ENCODE results near the gene ATXN2L. TPM values are rescaled to one million over a fixed set of nuclear protein-coding genes. Genes with fewer than 3 reads are reported as not detected.
"Not testable (repeated sequence)": the region's sequence is repeated elsewhere in the genome, so short reads cannot be mapped to it uniquely, and the experiment has no call there.

ATXN2L gene
- total RNA-seq, 1 experiment from 2014 or later, result 309 TPM

DNA sequence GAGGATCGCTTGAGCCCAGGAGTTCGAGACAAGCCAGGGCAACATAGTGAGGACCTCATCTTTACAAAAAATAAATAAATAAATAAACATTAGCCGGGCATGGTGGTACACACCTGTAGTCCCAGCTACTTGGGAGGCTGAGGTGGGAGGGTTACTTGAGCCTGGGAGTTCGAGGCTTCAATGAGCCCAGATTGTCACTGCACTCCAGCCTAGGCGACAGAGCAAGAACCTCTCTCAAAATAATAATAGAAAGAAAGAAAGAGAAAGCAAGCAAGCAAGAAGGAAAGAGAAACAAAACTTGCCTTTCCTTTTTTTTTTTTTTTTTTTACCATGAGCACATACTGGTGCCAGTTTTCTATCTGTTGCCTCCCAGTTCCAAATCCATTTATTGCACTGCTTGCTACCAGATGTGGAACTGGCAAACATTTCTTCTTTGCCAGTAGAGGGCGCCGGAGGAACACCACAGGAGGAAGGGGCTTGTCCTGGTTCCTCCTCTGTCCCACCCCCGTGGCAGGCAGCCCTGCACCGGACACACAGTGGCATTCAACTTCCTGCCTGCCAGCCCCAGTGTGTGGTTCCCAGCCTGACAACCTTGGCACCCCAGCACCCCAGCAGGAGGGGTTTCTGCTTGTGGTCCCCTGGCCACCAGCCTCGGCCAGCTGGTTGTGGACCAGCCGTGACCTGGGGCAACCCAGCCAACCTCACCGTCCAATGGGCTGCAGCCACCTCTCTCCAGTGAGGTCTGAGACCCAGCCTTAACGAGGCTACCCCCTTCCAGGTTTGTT is 20.4 kb upstream of the ATXN2L start:
- H3K4me1 ChIP-seq (ENCODE audit: insufficient read depth, low read length); H3K14ac ChIP-seq (ENCODE audit: insufficient read depth, low read length); H2BK12ac ChIP-seq (ENCODE audit: insufficient read length, low read depth, low read length); H4K20me1 ChIP-seq (ENCODE audit: control insufficient read depth, insufficient read depth, insufficient read length); H4K5ac ChIP-seq (ENCODE audit: insufficient read length, low read depth, low read length); H3K9ac ChIP-seq (ENCODE audit: extremely low read depth, insufficient read length, low read length); H4K8ac ChIP-seq (replicated peaks; ENCODE audit: insufficient read length, low read depth, low read length); H3K56ac ChIP-seq (ENCODE audit: insufficient read length, low read depth, low read length); H3K27me3 ChIP-seq (ENCODE audit: insufficient read depth, low read length); H4K91ac ChIP-seq (ENCODE audit: insufficient read length, low read depth, low read length); H3T11ph ChIP-seq (ENCODE audit: low read length); H3K27ac ChIP-seq (ENCODE audit: insufficient read length, low read depth, low read length); H2BK15ac ChIP-seq (ENCODE audit: low read depth, low read length); H3K27ac Mint-ChIP-seq; H2BK5ac ChIP-seq (ENCODE audit: insufficient read length, low read length); H3K36me3 Mint-ChIP-seq (ENCODE audit: insufficient read depth in 1 of 3, low read depth in 3 of 3); H3K4me3 Mint-ChIP-seq; H3K79me1 ChIP-seq (ENCODE audit: insufficient read depth, low read depth, low read length, poor library complexity, severe bottlenecking); H3K18ac ChIP-seq (ENCODE audit: insufficient read length, low read depth, low read length); H2BK20ac ChIP-seq (ENCODE audit: low read depth, low read length, poor library complexity, severe bottlenecking); H2AK5ac ChIP-seq (ENCODE audit: insufficient read length, low read length); H3K9me3 ChIP-seq (ENCODE audit: control insufficient read depth, low read depth, low read length); H3K4me2 ChIP-seq (ENCODE audit: insufficient read depth, insufficient read length, low read length); H2BK120ac ChIP-seq (ENCODE audit: low read depth, low read length, poor library complexity, severe bottlenecking); H3K9me3 Mint-ChIP-seq; DNase-seq; H3K79me2 ChIP-seq (ENCODE audit: insufficient read depth, low read length); H3K27me3 Mint-ChIP-seq (ENCODE audit: low read depth); H3K4me1 Mint-ChIP-seq; H2AFZ ChIP-seq (ENCODE audit: low read length); H3K23ac ChIP-seq (ENCODE audit: insufficient read length, low read depth, low read length); H3K23me2 ChIP-seq (ENCODE audit: insufficient read length, low read depth, low read length, poor library complexity, severe bottlenecking); H3K4ac ChIP-seq (ENCODE audit: low read depth, low read length): not testable (repeated sequence)
- TF ChIP-seq CTCF (conservative IDR thresholded peaks at IDR 0.05), result peak; percentile 60; the same call in 2 of the 3 replicates
- WGBS (ENCODE audit: extremely low coverage, insufficient read length, low lambda C conversion rate), result no CpG with 5 or more reads among the region's 13 CpGs

DNA sequence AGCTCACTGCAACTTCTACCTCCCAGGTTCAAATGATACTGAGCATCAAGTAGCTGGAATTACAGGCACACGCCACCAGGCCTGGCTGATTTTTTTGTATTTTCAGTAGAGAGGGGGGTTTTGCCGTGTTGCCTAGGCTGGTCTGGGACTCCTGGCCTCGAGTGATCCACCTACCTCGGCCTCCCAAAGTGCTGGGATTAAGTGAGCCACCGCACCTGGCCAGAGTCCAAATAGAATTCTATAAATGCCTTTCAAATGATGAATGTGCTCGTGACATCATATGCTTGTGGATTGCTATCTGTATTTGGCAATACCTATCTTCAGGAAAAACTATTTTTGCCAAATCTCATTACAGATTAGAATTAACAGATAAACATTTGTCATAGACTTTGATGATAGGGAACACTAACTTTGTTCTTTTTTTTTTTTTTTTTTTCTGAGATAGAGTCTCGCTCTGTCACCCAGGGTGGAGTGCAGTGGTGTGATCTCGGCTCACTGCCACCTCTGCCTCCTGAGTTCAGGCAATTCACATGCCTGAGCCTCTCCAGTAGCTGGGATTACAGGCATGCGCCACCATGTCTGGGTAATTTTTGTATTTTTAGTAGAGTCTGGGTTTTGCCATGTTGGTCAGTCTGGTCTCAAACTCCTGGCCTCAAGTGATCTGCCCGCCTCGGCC is 15.2 kb upstream of the ATXN2L start:
- H3K4me2 ChIP-seq (ENCODE audit: insufficient read depth, insufficient read length, low read length); H3K9ac ChIP-seq (ENCODE audit: extremely low read depth, insufficient read length, low read length); H3K9me3 ChIP-seq (ENCODE audit: control insufficient read depth, low read depth, low read length); DNase-seq; H4K91ac ChIP-seq (ENCODE audit: insufficient read length, low read depth, low read length); H2BK15ac ChIP-seq (ENCODE audit: low read depth, low read length); H2BK12ac ChIP-seq (ENCODE audit: insufficient read length, low read depth, low read length); H2BK20ac ChIP-seq (ENCODE audit: low read depth, low read length, poor library complexity, severe bottlenecking); H3K14ac ChIP-seq (ENCODE audit: insufficient read depth, low read length); H3K27ac ChIP-seq (ENCODE audit: insufficient read length, low read depth, low read length); H3K27ac Mint-ChIP-seq; H3T11ph ChIP-seq (ENCODE audit: low read length); H4K8ac ChIP-seq (replicated peaks; ENCODE audit: insufficient read length, low read depth, low read length); H4K20me1 ChIP-seq (ENCODE audit: control insufficient read depth, insufficient read depth, insufficient read length); H2AFZ ChIP-seq (ENCODE audit: low read length); H3K9me3 Mint-ChIP-seq; H4K5ac ChIP-seq (ENCODE audit: insufficient read length, low read depth, low read length); H3K79me2 ChIP-seq (ENCODE audit: insufficient read depth, low read length); H3K56ac ChIP-seq (ENCODE audit: insufficient read length, low read depth, low read length); H3K23ac ChIP-seq (ENCODE audit: insufficient read length, low read depth, low read length); H3K27me3 Mint-ChIP-seq (ENCODE audit: low read depth); H3K4ac ChIP-seq (ENCODE audit: low read depth, low read length); H3K36me3 Mint-ChIP-seq (ENCODE audit: insufficient read depth in 1 of 3, low read depth in 3 of 3); H3K4me3 Mint-ChIP-seq; H3K4me1 Mint-ChIP-seq; H3K79me1 ChIP-seq (ENCODE audit: insufficient read depth, low read depth, low read length, poor library complexity, severe bottlenecking); H3K23me2 ChIP-seq (ENCODE audit: insufficient read length, low read depth, low read length, poor library complexity, severe bottlenecking); H2BK120ac ChIP-seq (ENCODE audit: low read depth, low read length, poor library complexity, severe bottlenecking); H3K18ac ChIP-seq (ENCODE audit: insufficient read length, low read depth, low read length); H2AK5ac ChIP-seq (ENCODE audit: insufficient read length, low read length); H2BK5ac ChIP-seq (ENCODE audit: insufficient read length, low read length); H3K27me3 ChIP-seq (ENCODE audit: insufficient read depth, low read length); H3K4me1 ChIP-seq (ENCODE audit: insufficient read depth, low read length): not testable (repeated sequence)
- no CpG with 5 or more reads among the region's 11 CpGs for WGBS (ENCODE audit: extremely low coverage, insufficient read length, low lambda C conversion rate)

All from H9 (cell line).